GM12878 (cell line): ENCODE results near the gene FANCE. TPM values are rescaled to one million over a fixed set of nuclear protein-coding genes. Genes with fewer than 3 reads are reported as not detected.

ENCODE experiments used
- ATAC-seq: fragments of 200-7000 bp; cut with Tn5 transposase; 3 replicates; pipeline ENCODE4 v1.9.1; 2020; ENCODE audit warnings: mild to moderate bottlenecking, moderate library complexity
- BruUV-seq: library from RNA; stranded (reverse); fragments of 400-500 nt; replicated peaks from 2 replicates; lab custom pipeline; 2021; lab: Mats Ljungman, UMichigan
- CTCF ChIA-PET: fragments of 300-600 bp; sonication (Branson Sonifier 250); formaldehyde crosslinking; extraction: SDS; loops from one replicate; lab custom pipeline; 2021; ENCODE audit warnings: inconsistent platforms; lab: Yijun Ruan, JAX
- POLR2A ChIA-PET: fragments of 350-600 bp; formaldehyde crosslinking; extraction: SDS; loops from one replicate; lab custom pipeline; 2021; ENCODE audit warnings: inconsistent platforms; lab: Charles Lee
- RAD21 ChIA-PET: fragments of 300-600 bp; sonication (Branson Sonifier 250); formaldehyde crosslinking; loops from one replicate; lab custom pipeline; 2023; ENCODE audit warnings: antibody characterized with exemption; ENCODE audit not compliant: unreplicated experiment; lab: Charles Lee
- SMC1A ChIA-PET: fragments of 300-600 bp; sonication (Branson Sonifier 250); formaldehyde crosslinking; loops from one replicate; lab custom pipeline; 2023; ENCODE audit not compliant: unreplicated experiment, uncharacterized antibody; lab: Charles Lee
- DNase-seq: peaks from one replicate; pipeline ENCODE4 v3.0.0-alpha.2; 2011; ENCODE audit warnings: low read depth, low spot score
- FAIRE-seq: peaks from 3 replicates; lab custom pipeline; 2011; peaks lifted over from hg19 to GRCh38; lab: Jason Lieb, UNC
- H2AFZ ChIP-seq: 2 replicates; pipeline ENCODE4 v1.6.0; 2011; ENCODE audit warnings: low read depth, low read length, control low read depth; ENCODE audit not compliant: control insufficient read depth
- H3K27ac ChIP-seq: 2 replicates; pipeline ENCODE4 v1.5.1; 2011; ENCODE audit warnings: control low read depth; ENCODE audit not compliant: control insufficient read depth, insufficient read depth
- H3K27me3 ChIP-seq, 2 experiments: replicated peaks in 1 of 2; 2 replicates each; pipeline versions ENCODE4 v1.6.0 to v1.6.1; 2011; ENCODE audit warnings: low read length in 1 of 2; ENCODE audit not compliant: control insufficient read depth in 2 of 2, insufficient read depth in 2 of 2
- H3K36me3 ChIP-seq, 2 experiments: 2 replicates each; pipeline ENCODE4 v1.5.1; 2011; ENCODE audit warnings: low read length in 1 of 2; ENCODE audit not compliant: control insufficient read depth in 2 of 2, insufficient read depth in 2 of 2
- H3K4me1 ChIP-seq: 2 replicates; pipeline ENCODE4 v1.6.1; 2011; ENCODE audit warnings: mild to moderate bottlenecking, low read length, moderate library complexity, mixed read lengths; ENCODE audit not compliant: control insufficient read depth, insufficient read depth
- H3K4me2 ChIP-seq: 2 replicates; pipeline ENCODE4 v1.6.0; 2011; ENCODE audit warnings: control low read depth; ENCODE audit not compliant: control insufficient read depth, insufficient read depth
- H3K4me3 ChIP-seq: fragments of 200-600 bp; sonication (generic); 2 replicates; pipeline ENCODE4 v1.5.1; 2016
- H3K79me2 ChIP-seq: 2 replicates; pipeline ENCODE4 v1.6.0; 2011; ENCODE audit warnings: low read length; ENCODE audit not compliant: control insufficient read depth, insufficient read depth
- H3K9ac ChIP-seq: 2 replicates; pipeline ENCODE4 v1.8.0; 2011; ENCODE audit warnings: low read length, control low read depth, mixed read lengths; ENCODE audit not compliant: control insufficient read depth, insufficient read depth
- H3K9me3 ChIP-seq: replicated peaks from 3 replicates; pipeline ENCODE4 v1.5.1; 2011; ENCODE audit warnings: mild to moderate bottlenecking, low read length; ENCODE audit not compliant: control insufficient read depth, insufficient read depth
- H4K20me1 ChIP-seq: 2 replicates; pipeline ENCODE4 v1.6.0; 2011; ENCODE audit not compliant: control insufficient read depth, insufficient read depth
- ASH2L ChIP-seq: fragments of 300-600, 200-600 bp; sonication (generic); IDR thresholded peaks from 2 replicates; pipeline ENCODE4 v1.6.1; 2017; ENCODE audit warnings: low read depth, mild to moderate bottlenecking, borderline replicate concordance
- CBX5 ChIP-seq: sonication (generic); IDR thresholded peaks from 2 replicates; pipeline ENCODE4 v1.6.1; 2016; ENCODE audit warnings: low read depth, moderate library complexity, mild to moderate bottlenecking, inconsistent platforms
- CEBPZ ChIP-seq: fragments of 150-350 bp; IDR thresholded peaks from 2 replicates; pipeline ENCODE4 v1.6.1; 2016; ENCODE audit warnings: low read depth, low read length
- CHD1 ChIP-seq: IDR thresholded peaks from 2 replicates; pipeline ENCODE4 v1.6.1; 2012; ENCODE audit warnings: low read depth, low read length, improper control_type of control experiment
- FOS ChIP-seq: IDR thresholded peaks from 3 replicates; pipeline ENCODE4 v1.6.1; 2011; ENCODE audit warnings: borderline replicate concordance; ENCODE audit not compliant: insufficient read length; ENCODE audit errors: extremely low read depth
- IKZF1 ChIP-seq: fragments of 450-650 bp; conservative IDR thresholded peaks from 2 replicates; pipeline ENCODE4 v1.6.1; 2017; ENCODE audit warnings: antibody characterized with exemption, mild to moderate bottlenecking
- IKZF2 ChIP-seq, 2 experiments: fragments of 450-650 bp; IDR thresholded peaks; 2 replicates each; pipeline ENCODE4 v1.6.1; 2017; ENCODE audit warnings: mild to moderate bottlenecking in 2 of 2, moderate library complexity in 2 of 2
- IRF5 ChIP-seq: fragments of 450-650 bp; IDR thresholded peaks from 2 replicates; pipeline ENCODE4 v1.6.1; 2017; ENCODE audit warnings: borderline replicate concordance
- PKNOX1 ChIP-seq: fragments of 450-650 bp; IDR thresholded peaks from 2 replicates; pipeline ENCODE4 v1.6.1; 2016; ENCODE audit warnings: mild to moderate bottlenecking
- POLR2AphosphoS2 ChIP-seq: IDR thresholded peaks from 2 replicates; pipeline ENCODE4 v1.6.1; 2011; ENCODE audit warnings: low read depth, mild to moderate bottlenecking, low read length, improper control_type of control experiment, moderate library complexity
- TARDBP ChIP-seq: IDR thresholded peaks from 2 replicates; pipeline ENCODE4 v1.6.1; 2016; ENCODE audit warnings: borderline replicate concordance
- WRNIP1 ChIP-seq: IDR thresholded peaks from 2 replicates; pipeline ENCODE4 v1.6.1; 2011; ENCODE audit warnings: low read depth, low read length, improper control_type of control experiment, borderline replicate concordance
- ZBTB40 ChIP-seq: fragments of 450-650 bp; IDR thresholded peaks from 2 replicates; pipeline ENCODE4 v1.6.1; 2016; ENCODE audit warnings: mild to moderate bottlenecking, moderate library complexity, borderline replicate concordance
- WGBS: methylation state at CpG from one replicate; pipeline ENCODE4 v1.1.6; 2016; ENCODE audit warnings: low lambda C conversion rate; ENCODE audit not compliant: insufficient replicate concordance, insufficient coverage; ENCODE audit errors: missing lambda C conversion rate; 5-methylcytosine and 5-hydroxymethylcytosine counted together
- in situ Hi-C: fragments of 300-500 bp; cut with MboI; formaldehyde crosslinking; loops from 9 replicates; pipeline ENCODE4 v1.14.3; 2018; ENCODE audit warnings: mixed read lengths
- intact Hi-C: fragments of 100-400 bp; cut with micrococcal nuclease; formaldehyde crosslinking; loops from one replicate; pipeline ENCODE4 v1.14.2; 2022; ENCODE audit not compliant: unreplicated experiment
- polyA plus RNA-seq, 11 experiments: library from polyadenylated mRNA; depleted of rRNA in 4 of 11; unstranded in 6 of 11; stranded (reverse) in 5 of 11; fragments of >200 nt; fragmentation: Nextera tagmentation in 4 of 11; fragmentation: Illumina TruSeq in 1 of 11; extraction: Ambion mirVana in 4 of 11; extraction: Trizol in 1 of 11; gene quantifications; 1 replicate in 1 of 11; 2 replicates in 10 of 11; pipeline versions ENCODE4 v1.2.1 to v1.2.3, GENCODE V29; 2011 to 2016; ENCODE audit warnings: inconsistent platforms in 2 of 11, missing spikeins in 2 of 11, low read depth in 1 of 11
- total RNA-seq, 4 experiments: library from RNA; depleted of rRNA in 3 of 4; stranded (reverse); fragments of >200 nt in 3 of 4; fragmentation: Illumina TruSeq in 1 of 4; extraction: Trizol in 1 of 4; gene quantifications; 2 replicates each; pipeline versions ENCODE4 v1.2.1 to v1.2.3, GENCODE V29; 2013 to 2021

FANCE gene
- total and polyA plus RNA-seq, 10 of the 15 experiments (the other 5 are each of a cell fraction or from before 2014, with no cell fraction given): 3.0 to 13.3 (median 8.1) TPM

- TF ChIP-seq WRNIP1: no peak
- peak; percentile 37 to 59; a peak in 2 of 4 replicates for TF ChIP-seq IKZF2 (IDR thresholded peaks at IDR 0.05)
- no peak for TF ChIP-seq ZBTB40
- TF ChIP-seq ASH2L: no peak
Observed at GRCh38 chr6:35426074-35426473, 26.1 kb upstream of the FANCE start (continued).

GRCh38 chr6:35427435-35427834 lies 24.7 kb upstream of the FANCE start:
- no peaks in the 10 kb centered on the region for H3K27me3 ChIP-seq
- H3K9me3 ChIP-seq: peaks cover 15% of the 10 kb centered on the region; the same call in 2 of the 3 replicates
- intact Hi-C loops (no loop called here), in situ Hi-C loops (no loop called here)
- H3K27ac ChIP-seq: no peak overlapping the region
- no peak overlapping the region for H2AFZ ChIP-seq
- no peak for FAIRE-seq
- H3K36me3 ChIP-seq: peaks cover 0 to 6% of the 10 kb centered on the region in 2 experiments
- no peaks in the 10 kb centered on the region for H3K79me2 ChIP-seq
- peaks cover 7% of the 10 kb centered on the region for H3K4me1 ChIP-seq
- SMC1A ChIA-PET: interaction anchor here (0.7 kb wide), 1 partner anchor 10 kb away, joined by 3 read pairs; no protein-coding TSS in a partner anchor
- no peak overlapping the region for H3K4me2 ChIP-seq
- POLR2A ChIA-PET: no interaction called here
- no peak overlapping the region for H3K4me3 ChIP-seq
- DNase-seq: no peak
- RAD21 ChIA-PET: no interaction called here
- CTCF ChIA-PET: no interaction called here
- H3K9ac ChIP-seq: no peak overlapping the region
- ATAC-seq: no peak
- BruUV-seq: no TSS peak
- no peaks in the 10 kb centered on the region for H4K20me1 ChIP-seq
- 94% methylated on average over 5 of the region's 5 CpGs for WGBS
- no peak for TF ChIP-seq IRF5
- no peak for TF ChIP-seq CEBPZ
- no peak for TF ChIP-seq IKZF1
- TF ChIP-seq CHD1: no peak
- no peak for TF ChIP-seq PKNOX1
- TF ChIP-seq CBX5: no peak
- no peak for TF ChIP-seq POLR2AphosphoS2
- no peak for TF ChIP-seq WRNIP1
- TF ChIP-seq FOS: no peak
- no peak for TF ChIP-seq TARDBP
